Ishikawa (cell line): Measurements from ENCODE around the gene KRTAP16-1.

Experiments used
- CEBPB ChIP-seq: IDR thresholded peaks from 2 replicates; pipeline ENCODE4 v1.6.1; 2012
- CREB1 ChIP-seq: IDR thresholded peaks from 2 replicates; pipeline ENCODE4 v1.6.1; 2012; ENCODE audit warnings: low read depth
- EGR1 ChIP-seq: IDR thresholded peaks from 2 replicates; pipeline ENCODE4 v1.6.1; 2012
- EP300 ChIP-seq: IDR thresholded peaks from 2 replicates; pipeline ENCODE4 v1.6.1; 2012; ENCODE audit warnings: borderline replicate concordance
- FOXM1 ChIP-seq: IDR thresholded peaks from 2 replicates; pipeline ENCODE4 v1.6.1; 2012; ENCODE audit warnings: low read depth, borderline replicate concordance
- NFIC ChIP-seq: IDR thresholded peaks from 2 replicates; pipeline ENCODE4 v1.6.1; 2012
- RAD21 ChIP-seq: IDR thresholded peaks from 2 replicates; pipeline ENCODE4 v1.6.1; 2012; ENCODE audit warnings: low read depth
- TAF1 ChIP-seq: IDR thresholded peaks from 2 replicates; pipeline ENCODE4 v1.6.1; 2012; ENCODE audit warnings: low read depth, mild to moderate bottlenecking
- TCF12 ChIP-seq: IDR thresholded peaks from 2 replicates; pipeline ENCODE4 v1.6.1; 2012; ENCODE audit warnings: low read depth
- YY1 ChIP-seq: IDR thresholded peaks from 2 replicates; pipeline ENCODE4 v1.6.1; 2012; ENCODE audit warnings: low read depth
- ZBTB7A ChIP-seq: IDR thresholded peaks from 2 replicates; pipeline ENCODE4 v1.6.1; 2012; ENCODE audit warnings: low read depth
- TF ChIP-seq, protein P1 (sequence below): IDR thresholded peaks from 2 replicates; pipeline ENCODE4 v1.6.1; 2012; ENCODE audit warnings: low read depth, mild to moderate bottlenecking
- TF ChIP-seq, protein P2 (sequence below): IDR thresholded peaks from 2 replicates; pipeline ENCODE4 v1.6.1; 2012

Gene KRTAP16-1

DNA sequence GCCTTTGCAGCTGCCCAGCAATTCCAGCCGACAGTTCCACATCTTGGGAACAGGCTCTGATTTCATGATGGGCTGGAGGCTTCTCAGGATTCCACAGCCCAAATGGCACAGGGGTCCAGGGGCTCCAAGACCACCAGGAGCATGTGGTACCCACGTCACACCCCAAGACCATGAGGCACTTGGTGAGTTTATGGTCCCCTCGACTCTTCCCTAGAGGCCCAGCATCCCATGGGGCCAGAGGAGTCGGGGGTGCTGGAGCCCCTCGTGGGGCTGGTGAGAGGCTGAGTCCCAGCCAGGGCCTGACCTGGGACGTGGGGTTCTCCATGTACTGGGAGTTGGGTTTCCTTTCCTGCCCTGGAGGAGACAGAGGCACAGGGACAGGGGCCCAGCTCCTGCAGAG is 16.5 kb upstream of the KRTAP16-1 start:
- no peak for TF ChIP-seq RAD21
- TF ChIP-seq NFIC, result no peak
- TF ChIP-seq, protein P1, sequence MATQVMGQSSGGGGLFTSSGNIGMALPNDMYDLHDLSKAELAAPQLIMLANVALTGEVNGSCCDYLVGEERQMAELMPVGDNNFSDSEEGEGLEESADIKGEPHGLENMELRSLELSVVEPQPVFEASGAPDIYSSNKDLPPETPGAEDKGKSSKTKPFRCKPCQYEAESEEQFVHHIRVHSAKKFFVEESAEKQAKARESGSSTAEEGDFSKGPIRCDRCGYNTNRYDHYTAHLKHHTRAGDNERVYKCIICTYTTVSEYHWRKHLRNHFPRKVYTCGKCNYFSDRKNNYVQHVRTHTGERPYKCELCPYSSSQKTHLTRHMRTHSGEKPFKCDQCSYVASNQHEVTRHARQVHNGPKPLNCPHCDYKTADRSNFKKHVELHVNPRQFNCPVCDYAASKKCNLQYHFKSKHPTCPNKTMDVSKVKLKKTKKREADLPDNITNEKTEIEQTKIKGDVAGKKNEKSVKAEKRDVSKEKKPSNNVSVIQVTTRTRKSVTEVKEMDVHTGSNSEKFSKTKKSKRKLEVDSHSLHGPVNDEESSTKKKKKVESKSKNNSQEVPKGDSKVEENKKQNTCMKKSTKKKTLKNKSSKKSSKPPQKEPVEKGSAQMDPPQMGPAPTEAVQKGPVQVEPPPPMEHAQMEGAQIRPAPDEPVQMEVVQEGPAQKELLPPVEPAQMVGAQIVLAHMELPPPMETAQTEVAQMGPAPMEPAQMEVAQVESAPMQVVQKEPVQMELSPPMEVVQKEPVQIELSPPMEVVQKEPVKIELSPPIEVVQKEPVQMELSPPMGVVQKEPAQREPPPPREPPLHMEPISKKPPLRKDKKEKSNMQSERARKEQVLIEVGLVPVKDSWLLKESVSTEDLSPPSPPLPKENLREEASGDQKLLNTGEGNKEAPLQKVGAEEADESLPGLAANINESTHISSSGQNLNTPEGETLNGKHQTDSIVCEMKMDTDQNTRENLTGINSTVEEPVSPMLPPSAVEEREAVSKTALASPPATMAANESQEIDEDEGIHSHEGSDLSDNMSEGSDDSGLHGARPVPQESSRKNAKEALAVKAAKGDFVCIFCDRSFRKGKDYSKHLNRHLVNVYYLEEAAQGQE, result no peak
- no peak for TF ChIP-seq TCF12
- no peak for TF ChIP-seq CREB1
- TF ChIP-seq, protein P2, sequence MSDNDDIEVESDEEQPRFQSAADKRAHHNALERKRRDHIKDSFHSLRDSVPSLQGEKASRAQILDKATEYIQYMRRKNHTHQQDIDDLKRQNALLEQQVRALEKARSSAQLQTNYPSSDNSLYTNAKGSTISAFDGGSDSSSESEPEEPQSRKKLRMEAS, result no peak

DNA sequence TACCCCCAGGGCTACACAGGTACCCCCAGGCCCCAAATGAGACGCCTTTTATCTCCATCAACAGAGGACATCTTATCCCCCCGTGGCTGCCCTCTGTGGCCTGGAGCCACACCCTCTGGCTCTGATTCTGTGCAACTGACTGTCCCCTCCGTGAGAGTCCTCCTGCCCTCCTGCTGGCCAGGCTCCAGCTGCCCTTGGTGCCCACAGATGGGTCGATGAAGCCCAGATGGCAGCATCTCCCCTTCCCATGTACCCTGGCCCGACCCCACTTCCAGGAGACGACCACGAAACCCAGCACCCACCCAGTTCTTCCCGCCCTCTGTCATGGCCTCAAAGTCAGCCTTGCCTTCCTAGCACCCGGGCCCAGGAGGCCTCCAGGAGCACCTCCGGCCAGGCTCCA is 16.0 kb upstream of the KRTAP16-1 start:
- TF ChIP-seq RAD21, result no peak
- no peak for TF ChIP-seq YY1
- TF ChIP-seq CREB1, result no peak
- TF ChIP-seq FOXM1, result no peak
- no peak for TF ChIP-seq TAF1
- TF ChIP-seq, protein P1, result no peak
- no peak for TF ChIP-seq EP300

DNA sequence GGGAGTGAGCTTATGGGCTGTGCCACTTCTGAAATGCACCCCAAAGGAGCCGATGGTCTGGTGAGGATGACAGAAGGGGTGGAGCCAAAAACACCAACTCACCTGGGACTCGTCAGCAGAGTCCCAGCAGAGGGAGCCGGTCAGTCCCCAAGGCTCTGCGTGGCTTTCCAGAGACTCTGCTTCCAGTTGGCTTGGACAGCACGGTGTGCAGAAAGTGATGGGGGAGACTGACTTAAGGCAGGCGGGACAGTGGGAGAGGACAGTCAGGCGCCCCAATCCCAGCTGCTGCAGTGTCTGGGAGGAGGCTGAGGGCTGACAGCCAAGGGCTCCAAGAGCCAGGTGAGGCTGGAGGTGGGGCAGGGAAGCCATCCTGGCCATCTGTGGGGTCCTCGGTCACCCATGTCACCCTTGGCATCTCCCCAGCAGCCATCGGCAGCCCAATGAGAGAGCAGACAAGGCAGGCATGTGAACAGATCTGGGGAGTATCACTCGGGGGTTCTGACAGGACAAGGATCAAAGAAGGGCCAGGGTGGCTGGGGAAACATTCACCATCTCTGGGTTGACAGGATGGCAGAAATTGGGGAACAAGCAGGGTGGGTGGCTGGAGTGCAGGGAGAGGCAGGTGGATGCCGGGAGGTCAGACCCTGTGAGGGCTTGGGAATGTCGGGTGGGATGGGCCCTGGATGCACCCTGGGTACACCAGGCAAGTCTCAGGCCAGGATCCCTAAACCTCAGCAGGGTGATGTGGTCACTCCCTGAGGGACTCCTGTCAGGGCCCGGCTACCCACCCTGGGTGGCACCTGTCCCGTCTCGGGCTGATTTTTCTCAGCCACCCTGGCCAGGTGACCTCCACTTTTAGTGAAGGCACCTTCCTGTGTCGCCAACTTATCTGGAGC is 15.3 kb upstream of the KRTAP16-1 start:
- TF ChIP-seq RAD21, result peak; percentile 47
- TF ChIP-seq, protein P2, result no peak

DNA sequence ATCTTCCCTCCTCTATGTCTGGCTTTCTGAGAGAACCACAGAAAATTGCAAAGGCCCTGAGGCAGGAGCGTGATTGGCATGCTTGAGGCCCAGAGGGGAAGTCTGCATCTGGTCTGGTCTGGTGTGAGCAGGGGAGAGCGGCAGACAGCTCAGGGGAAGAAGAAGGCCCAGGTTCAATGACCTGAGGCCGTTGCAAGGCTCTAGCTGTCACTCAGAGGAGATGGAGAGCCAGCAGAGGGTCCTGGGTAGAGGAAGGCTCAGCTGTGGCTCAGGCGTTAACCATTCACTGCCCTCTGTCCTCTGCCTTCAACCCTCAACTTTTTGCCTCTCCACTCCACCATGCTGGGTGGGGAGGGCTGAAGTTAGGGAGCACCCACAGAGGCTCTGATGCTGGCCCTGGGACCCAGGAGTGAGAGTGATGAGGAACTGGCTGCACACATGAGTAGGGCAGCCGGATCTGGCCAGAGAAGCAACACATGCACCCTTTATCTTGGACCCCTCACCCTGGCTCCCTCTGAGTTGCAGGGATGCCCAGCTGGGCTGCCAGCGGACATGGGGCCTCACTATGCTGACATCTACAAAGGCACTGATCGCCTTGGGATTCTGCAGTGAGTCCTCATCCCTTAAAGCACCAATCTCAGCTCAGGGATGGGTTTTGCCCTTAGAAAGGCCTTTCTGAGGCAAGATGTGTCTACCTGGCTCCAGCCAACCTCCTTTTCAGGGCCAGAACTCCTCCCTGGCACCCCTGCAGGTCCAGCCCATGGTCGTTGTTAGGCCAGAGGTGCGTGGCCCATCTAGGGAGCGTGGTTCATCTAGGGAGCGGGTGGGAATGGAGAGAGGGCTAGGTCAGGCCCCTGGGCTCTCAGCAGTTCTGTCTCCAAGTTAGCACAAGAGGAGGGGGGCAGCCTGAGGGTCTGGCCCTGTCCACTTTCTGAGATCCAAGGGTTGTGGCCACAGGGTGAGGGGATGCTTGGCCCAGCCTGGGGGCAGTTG is 14.1 kb upstream of the KRTAP16-1 start:
- TF ChIP-seq, protein P2, result no peak
- TF ChIP-seq CEBPB (no peak), YY1 (no peak), EGR1 (no peak), FOXM1 (no peak), ZBTB7A (no peak), EP300 (no peak)
- TF ChIP-seq, protein P1, result no peak

DNA sequence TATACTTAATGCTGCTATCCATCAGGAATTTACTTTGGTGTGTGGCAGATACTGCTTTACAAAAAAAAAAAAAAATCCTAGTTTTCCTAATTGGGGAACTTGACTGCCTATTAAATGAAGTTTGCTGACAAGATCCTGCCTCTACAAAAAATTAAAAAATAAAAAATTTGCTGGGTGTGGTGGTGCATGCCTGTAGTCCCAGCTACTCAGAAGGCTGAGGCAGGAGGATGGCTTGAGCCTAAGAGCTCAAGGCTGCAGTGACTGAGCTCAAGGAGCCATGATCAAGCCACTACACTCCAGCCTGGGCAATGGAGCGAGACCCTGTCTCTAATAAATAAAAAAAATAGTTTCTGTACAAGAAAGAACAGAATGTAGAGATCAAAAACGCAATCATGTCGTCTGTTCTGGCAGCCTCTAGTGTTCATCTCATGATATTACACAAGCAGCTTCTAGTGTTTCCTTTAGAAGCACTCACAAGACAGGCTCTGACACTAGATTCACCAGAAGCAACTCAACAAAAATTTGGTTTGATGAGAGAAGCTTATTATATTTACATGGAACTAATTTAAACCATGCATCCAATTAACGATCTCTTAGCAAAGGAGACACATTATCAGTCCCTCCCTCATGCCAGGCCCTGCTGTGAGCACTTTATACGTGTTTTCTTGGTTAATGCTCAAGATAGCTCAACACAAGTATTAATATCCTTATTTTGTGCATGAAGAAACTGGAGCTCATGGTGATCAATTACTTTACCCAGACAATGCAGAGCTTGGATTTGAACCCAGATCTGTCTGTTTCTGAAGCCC is 13.2 kb upstream of the KRTAP16-1 start:
- TF ChIP-seq RAD21, result peak; percentile 69
- TF ChIP-seq, protein P1, result no peak
